ENCODE data around the gene FAM124B.

Gene FAM124B

DNA sequence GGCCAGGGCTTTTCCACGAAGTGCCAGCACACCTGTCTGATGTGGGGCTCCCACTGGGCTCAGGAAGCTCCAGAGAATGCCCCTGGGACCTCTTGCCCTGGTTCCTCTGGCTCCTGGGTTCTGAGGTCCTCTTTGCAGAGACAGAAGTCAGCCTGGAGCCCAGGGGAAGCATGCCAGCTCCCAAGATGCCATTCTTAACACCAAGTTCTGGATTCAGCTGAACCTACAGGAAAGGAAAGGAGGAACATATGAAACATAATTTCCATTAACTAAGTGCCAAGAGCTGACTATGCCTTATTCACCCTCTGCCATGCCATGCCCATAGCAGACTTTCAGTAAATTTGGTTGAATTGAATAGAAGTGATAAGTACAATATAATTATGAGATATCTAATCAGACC, 21.9 kb downstream of the FAM124B start:
- no peak for DNase-seq

DNA sequence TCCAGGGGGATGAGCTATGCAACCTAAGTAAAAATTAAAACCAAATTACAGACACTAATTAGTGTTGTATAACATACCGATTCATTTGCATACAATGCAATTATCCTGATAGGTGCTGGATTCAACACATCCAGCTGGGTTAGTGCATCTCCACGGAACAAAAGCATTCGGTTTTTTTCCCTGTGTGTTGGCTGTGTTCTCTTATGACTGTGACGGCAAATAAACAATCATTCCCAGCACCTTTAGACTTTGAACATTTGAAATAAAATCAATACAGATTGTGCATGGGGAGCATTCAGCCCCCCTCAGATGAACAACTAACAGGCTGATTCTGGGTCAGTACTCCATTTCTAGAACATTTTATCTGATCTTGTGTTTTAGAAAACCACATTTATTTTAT, 22.7 kb downstream of the FAM124B start:
- no peak for DNase-seq

DNA sequence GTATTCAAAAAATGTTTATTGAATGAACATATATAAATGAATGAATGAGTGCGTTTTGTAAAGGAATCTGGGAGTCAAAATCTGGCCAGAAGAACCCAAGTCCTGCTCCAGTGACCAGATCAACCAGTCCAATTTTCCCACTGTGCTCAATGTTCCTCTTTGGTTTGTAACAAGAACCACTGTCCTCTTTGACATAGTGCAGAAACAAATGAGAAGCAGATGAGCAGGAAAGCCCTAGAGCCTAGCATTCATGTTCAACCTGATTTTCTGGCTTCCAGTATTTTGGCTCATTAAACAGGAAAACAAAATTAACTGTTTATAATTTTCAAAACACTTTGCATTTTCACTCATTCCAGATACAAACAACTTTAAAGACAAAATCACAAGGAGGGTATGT, 23.2 kb downstream of the FAM124B start:
- DNase-seq: no peak

DNA sequence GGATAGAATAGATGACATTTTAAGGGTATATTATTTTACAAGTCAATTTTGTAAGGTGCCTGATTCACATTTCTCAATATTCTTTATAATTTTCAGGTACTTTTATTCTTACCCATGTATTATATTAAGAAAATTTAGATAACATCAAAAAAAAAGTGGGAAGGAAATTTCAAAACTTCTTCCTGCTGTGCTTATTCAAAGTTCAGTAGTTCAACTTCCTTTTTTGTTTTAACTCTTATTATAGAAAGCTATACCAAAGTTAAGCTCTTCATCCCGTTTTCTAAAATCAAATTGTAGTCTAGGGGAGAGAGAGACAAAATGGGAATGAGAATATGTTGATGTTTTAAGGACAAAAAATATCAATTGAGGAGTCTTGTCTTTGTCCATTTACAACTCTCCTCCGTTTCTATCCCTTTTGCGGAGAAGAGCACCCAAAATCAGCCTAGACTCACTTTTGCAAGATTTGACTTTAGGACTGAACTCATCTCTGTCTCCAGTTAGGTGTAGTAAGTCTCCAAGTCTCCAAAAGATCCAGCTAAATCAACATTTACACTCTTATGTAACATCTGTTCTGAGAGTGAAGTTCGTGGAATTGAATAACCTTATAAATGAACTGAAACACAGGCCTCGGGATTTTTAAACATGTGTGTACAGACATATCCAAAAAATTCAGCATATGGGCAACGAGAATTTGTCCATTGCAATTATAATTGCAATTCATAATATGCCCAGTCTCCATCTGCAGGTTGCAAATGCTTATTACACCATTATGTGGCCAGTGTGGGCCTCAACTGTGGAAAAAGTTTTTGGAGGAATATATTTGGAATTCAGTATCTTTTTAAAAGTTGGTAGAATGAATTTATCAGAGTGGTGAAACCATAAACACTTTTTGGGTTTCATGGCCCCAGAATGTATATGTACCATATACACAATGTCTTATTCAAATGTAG, 23.9 kb downstream of the FAM124B start:
- no peak for DNase-seq

DNA sequence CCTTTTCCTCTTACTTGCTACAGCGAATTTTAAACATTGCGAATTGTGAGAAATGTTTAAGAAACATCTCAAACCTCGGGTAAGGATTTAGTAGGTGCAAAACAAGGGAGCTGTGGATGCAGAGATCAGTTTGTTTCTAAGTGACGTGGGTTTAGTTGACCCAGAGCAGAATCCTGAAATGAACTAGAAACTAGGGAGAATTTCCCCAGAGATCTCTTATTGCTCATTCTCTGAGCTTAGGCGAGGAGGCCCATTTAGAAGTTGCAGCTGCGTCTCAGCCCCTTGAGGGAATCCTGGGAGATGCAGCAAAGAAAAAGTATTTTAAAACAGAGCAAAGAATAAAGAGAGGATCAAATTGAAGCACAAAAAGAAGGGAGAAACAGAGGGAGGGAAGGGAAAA, 29.3 kb downstream of the FAM124B start:
- DNase-seq: no peak

DNA sequence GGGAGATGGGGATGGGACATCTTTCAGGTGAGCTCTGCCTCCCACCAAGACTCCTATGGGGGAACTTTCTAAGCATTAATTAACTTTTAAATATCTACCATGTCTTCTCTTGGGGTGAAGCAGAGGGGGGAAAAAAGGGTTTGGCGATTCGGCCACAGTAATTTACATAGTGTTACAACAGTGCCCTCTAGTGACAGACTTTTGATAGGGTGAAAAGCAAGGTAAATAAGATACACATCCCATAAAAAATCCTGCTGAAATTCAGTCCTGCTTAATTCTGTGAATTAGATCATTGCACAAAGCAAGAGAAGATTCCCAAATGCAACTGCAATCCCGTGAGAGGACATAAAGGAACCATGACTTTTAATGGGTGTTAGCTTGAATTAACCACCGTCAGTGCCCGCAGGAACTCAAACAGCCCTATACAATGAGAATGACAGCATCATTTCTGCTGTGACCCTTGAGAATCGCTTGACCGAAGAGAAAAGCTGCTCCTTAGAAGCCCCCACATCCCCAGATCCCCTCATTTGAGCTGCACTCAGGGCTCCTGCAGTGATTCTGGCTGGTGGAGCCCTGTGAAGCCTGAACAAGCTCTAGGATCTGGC, 32.8 kb downstream of the FAM124B start:
- DNase-seq: no peak

DNA sequence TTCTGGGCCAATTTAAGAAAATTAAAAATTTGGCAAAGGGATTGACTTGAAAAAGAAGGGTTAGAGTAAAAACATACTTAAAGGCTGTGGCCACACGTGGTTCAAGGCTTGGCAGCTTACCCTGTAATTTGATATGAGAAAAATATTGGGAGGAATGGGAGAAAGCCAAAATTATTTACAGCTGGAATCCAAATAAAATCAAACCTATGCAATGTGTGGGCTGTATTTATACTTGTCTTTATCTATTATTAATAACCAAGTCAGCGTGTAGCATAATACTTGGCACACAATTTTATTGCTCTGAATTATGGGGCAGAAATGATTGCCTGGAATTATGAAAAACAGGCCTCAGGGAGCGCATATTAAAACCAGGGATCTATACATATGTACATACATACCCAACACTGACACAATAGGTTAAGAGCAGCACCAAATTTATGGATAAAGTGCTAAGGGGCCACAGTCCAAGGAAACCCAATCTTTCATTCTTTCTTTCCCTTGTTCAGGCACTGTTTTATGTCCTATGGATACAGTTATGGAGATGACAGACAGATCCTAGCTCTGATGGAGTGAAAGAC, 35.6 kb downstream of the FAM124B start:
- DNase-seq: no peak

DNA sequence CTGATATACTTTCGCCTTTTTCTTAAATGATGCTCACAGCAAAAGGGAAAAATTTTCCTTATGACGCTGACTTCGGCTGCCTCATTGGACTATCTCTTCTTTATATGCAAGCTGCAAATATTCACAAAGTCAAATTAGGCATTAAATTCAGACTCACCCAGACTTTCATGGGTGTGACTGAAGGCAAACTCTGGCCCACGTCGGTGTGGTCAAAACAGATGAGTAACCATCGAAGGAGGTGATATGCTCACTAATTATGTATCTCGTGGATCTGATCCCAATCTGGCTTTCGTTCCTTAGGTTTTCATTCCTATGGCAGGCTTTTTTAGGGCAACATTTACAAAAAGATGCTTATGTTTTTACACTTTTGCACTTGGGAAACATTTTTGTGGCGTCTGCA, 36.6 kb downstream of the FAM124B start:
- DNase-seq: no peak

DNA sequence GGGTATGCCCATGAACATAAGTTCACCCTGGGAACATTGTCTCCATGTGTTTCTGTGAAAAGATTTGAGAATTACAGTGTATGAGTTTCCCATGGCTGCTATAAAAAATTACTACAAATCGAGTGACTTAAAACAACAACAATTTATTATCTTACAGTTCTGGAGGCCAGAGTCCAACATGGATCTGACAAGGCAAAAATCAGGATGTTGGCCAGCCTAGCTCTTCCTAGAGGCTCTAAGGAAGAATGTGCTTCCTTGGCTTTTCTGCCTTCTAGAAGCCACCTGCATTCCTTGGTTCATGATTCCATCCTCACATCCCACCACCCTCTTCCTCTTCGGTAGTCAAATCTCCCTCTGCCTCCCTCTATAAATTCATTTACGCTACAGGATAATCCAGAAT, 38.6 kb downstream of the FAM124B start:
- DNase-seq: no peak

DNA sequence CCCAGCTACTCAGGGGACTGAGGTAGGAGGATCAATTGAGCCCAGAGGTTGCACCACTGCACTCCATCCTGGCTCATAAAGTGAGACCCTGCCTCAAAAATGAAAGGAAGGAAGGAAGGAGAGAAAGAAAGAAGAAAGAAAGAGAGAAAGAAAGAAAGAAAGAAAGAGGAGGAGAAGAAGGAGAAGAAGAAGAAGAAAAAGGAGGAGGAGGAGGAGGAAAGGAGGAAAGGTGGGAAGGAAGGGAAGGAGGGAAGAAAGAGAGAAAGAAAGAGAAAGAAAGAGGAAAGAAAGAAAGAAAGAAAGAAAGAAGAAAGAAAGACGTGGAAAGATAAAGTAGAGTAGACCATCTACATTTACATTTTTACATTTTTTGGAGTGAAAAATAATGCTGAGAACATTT, 39.8 kb downstream of the FAM124B start:
- DNase-seq: no peak

DNA sequence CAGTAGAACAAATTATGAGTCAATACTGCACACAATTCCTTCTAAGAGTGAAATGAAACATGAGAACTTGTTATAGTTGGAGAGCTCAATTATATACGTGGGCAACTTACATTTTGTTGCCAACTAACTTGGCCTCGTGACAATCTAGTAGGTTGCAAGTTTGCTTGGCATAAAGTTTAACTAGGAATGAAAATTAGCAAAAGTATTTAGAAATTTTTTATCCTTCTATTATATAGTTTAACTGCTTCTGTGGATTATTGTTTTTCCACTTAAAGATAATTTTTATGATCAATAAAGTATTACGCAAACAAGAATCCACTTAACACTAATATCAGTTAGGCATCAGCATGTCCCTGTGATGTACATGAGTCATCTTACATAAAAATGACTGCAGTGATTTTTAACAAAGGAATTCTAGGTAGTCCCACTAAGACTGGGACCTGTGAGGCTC, 41.1 kb downstream of the FAM124B start:
- no peak for DNase-seq

DNA sequence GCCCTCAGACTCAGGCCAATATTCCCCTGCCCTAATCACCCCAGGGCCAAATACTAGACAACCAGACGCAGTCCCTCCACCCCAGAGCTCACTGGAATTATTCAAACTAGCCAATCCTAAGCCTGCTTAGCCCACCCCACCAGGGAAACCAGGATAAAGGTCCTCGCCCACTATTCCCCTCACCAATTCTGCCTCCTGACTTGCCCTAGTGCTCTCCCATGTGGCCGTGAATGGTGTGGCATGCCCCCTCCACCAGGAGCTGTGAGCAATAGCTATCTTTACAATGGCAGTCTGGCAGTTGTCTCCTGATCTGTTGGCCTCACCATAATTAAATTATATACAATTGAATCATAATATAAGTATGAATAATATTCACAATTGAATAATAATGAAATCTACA, 42.3 kb downstream of the FAM124B start:
- no peak for DNase-seq

DNA sequence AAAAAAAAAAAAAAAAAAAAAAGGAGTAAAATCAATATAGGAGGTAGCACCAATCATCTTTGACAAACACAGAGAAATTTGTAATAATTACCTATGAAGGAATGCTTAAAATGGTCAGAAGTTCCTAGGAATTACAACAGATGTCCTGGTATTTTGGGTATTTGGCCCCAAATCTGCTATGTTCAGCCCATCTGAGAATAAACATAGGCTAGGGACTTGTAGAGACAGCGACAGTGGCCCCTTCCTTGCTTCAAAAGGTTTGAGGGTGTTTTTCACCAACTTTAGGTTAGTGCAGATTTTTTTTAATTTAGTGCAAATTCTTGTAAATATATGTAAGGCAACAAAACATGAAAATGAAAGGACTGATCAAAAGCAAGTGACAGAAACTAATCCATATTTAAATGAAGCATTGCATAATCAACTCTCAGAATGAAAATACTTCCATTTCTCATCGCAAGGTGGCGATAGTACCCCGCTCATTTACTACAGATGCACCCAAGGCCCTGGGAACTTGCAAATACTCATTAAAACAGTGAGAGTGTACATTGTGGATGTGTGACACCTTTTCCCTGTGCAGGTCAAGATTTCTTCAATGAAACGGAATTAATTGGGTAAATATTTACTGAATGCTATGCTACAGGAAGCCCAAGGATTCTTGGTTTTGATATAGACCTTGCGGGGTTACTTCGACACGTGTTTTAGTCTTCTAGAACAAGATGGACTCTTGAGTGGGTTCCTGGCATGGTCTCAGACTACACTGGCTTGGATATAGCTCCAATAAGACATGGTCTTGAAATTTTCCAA, 44.6 kb downstream of the FAM124B start:
- peak; percentile 39 to 45 for DNase-seq

DNA sequence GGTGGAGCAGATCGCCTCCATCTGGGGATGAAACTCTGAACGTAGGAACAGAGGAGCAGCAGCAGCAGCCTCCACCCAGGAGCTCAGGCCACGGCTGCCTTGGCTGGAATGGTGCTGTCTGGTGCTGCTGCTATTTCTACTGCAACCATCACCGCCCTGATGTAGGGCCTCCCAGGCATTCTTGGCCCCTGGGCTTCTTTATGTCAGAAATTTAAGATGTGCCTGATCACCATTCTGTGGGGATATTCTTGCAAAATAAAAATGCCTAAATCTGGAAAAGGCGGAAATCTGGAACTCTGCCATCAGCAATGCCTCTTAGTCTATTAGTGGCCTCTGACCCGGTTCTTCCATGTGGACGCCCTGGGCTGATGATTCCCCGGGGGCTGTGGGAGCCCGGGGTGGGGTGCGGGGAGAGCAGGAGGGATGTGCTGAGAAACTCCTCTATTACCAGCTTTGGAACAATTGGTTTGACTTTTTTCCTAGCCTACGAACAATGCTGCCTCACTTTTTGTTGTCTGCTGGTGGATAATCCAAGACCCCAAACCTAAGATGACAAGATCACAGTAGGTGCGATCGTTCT, 47.2 kb downstream of the FAM124B start:
- no peak for DNase-seq

DNA sequence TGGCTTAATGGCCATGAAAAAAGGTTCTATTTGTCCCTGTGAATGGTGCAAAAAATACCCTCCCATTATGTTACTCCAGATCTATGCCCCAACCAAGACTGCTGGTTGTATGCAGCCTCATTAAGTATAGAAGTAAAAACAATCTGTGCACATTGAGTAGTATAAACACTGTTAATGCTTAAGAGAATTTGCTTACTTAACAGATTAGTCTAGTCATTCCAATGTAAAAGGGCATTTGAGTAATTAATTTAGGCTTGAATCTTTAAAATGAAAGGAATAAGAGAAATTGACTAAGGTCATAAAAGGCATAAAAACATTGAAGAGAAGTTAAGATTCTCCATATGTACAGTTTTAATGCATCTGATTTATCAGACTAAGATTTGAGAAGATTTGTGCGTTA, 51.2 kb downstream of the FAM124B start:
- no peak for DNase-seq

DNA sequence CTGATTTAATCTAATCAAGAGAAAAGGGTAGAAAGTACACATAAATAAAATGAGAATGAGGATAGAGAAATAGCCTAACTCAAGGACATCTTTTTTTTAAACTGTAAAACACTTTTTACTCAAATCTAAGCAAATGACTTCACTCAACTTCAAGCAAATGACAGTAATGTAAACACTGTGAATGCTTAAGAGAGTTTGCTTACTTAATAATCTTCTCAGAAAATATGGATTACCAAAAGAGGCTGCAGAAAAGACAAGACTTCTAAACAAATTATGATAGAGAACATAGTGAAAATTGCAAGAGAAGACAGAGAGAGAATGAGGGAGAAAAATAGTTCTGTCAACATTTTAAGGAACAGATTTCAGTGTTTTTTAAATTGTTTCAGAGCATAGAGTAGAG, 52.5 kb downstream of the FAM124B start:
- no peak for DNase-seq

DNA sequence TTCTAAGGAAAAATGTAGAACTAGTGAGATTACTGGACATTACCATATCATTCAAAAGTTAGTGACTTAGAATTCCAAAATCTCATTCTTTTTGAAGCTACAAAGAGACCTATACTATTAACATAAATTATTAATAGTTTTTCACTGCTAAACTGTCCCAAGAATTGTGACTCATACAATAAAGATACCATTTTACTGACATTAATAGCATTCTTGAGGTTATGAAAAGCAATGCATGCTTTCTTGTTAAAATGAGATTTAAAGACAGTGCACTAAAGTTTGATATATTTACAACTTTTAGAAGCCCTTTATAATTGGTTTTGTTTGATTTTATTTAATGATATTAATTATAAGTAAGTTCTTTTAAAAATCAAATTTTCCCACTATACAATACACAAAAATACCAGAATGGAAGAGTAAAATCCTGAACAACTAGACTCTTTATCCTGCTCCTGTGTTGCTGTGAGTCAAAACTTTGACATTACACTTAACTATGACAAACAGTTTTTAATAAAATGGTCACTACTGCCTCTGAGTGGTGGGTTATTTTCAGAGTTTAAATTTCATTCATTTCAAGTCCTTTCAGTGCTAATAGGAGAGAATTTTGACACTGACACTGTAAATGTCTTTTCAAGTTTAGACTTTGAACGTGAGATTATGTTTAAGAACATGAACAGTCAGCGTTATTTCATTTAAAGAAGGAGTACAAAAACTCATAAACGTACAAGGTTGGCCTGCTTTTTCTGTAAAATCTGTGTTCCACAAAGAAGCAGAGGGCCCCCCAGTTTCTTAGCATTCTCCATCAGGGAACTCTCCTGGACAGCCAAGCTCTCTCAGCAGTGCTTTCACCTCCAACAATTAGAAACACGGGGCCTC, 54.5 kb downstream of the FAM124B start:
- no peak for DNase-seq

DNA sequence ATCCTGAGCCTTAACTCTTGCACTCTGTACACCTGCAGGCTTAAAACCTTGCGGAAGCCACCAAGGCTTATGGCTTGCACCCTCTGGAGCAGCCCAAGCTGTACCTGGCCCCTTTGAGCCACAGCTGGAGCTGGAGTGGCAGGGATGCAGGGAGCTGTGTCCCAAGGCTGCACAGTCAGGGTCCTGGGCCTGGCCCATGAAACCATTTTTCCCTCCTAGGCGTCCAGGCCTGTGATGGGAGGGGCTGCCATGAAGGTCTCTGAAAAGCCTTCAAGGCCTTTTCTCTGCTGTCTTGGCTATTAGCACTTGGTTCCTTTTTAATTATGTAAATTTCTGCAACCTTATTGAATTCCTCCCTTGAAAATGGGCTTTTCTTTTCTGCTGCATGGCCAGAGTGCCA, 56.4 kb downstream of the FAM124B start:
- DNase-seq: no peak

DNA sequence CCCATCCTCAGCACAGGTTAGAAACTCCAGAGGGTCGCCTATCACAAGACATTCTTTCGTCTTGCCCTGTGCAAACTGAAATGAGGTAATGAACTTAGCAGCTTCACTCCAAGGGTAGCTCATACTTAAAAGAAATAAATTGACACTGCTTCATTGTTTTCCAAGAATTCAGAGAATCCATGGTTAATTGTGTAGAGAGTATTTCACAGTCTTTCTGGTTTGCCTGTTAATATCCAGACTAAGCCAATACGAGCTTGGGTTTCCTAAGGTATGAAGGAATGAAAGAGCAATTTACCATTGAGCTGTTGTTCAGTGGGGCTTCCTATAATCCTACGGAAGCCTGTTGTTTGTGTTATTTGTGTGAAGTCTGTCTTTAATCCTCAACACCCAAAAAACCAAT, 58.7 kb downstream of the FAM124B start:
- DNase-seq: no peak

DNA sequence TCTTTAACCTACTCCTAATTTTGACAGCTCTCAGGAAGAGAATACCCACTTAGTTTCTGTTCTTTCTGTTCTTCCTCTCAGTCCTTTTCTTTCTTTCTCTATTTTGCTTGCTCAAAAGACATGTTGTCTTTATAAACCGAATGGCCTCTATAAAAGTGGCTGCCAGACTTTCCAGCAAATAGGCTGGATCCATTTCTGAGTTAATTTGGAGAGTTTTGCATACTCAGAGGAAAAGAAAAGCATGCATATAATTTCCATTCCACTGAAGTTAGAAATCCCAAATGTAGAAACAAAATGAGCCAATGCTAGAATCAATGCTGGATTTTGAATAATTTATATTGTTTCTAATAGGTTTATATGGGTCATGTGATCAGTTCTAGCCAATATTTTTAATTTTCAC, 65.9 kb downstream of the FAM124B start:
- no peak for DNase-seq

DNA sequence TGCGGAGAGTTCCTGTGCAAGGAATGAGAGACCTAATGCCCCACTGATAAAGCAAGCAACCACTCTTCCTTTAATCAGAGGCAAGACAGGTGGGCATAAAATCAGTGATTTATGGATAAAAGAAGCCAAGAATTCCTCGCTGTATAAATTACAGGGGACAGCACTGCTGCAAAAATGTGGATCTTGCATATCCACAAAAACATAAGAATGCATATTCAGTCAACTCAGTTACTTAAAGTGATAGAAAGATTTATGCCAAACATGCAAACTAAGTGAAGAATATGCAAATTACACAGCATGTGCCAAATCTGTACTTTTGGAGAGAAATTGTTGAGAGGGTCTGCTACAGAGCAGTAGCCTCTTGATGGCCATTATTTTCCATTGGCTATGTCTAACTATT, 67.2 kb downstream of the FAM124B start:
- no peak for DNase-seq
